Stimulated activated CD4-positive, alpha-beta T cell treated with anti-CD3 and anti-CD28 coated beads, Interleukin-4, amount 100 ng/mL, for 4 hours (primary cell): ENCODE results near the gene ELANE.

Source experiments
- DNase-seq, 2 experiments: peaks; one replicate each; pipeline ENCODE4 v3.0.0-alpha.2; 2020

Gene ELANE

GRCh38 chr19:852136-853013 lies at the start of gene ELANE:
Gene ELANE, plus strand, starts transcription at chr19:852303. Its CDS starts 26 bp downstream, at chr19:852329.
- DNase-seq, result no peak

GRCh38 chr19:802498-803098 lies 49.5 kb upstream of the ELANE start:
- DNase-seq, result no peak

- no peak for DNase-seq
Observed at GRCh38 chr19:803099-803561, 49.0 kb upstream of the ELANE start.

- DNase-seq, result no peak
Observed at GRCh38 chr19:803686-804418, 48.3 kb upstream of the ELANE start.

GRCh38 chr19:804419-805165 lies 47.5 kb upstream of the ELANE start:
- no peak for DNase-seq

- DNase-seq, result no peak
Observed at GRCh38 chr19:805166-805551, 46.9 kb upstream of the ELANE start.

- DNase-seq, result no peak
Observed at GRCh38 chr19:805600-806550, 46.2 kb upstream of the ELANE start.

- no peak for DNase-seq
Observed at GRCh38 chr19:806815-807421, 45.2 kb upstream of the ELANE start.

GRCh38 chr19:807627-808422 lies 44.3 kb upstream of the ELANE start:
- no peak for DNase-seq

GRCh38 chr19:808423-808775 lies 43.7 kb upstream of the ELANE start:
- no peak for DNase-seq

- DNase-seq, result no peak
Observed at GRCh38 chr19:810077-810855, 41.8 kb upstream of the ELANE start.

GRCh38 chr19:810883-811489 lies 41.1 kb upstream of the ELANE start:
- DNase-seq, result no peak

GRCh38 chr19:811506-812048 lies 40.5 kb upstream of the ELANE start:
- DNase-seq, result no peak

- no peak for DNase-seq
Observed at GRCh38 chr19:812049-812746, 39.9 kb upstream of the ELANE start.

GRCh38 chr19:812747-813218 lies 39.3 kb upstream of the ELANE start:
- no peak for DNase-seq

GRCh38 chr19:813219-814151 lies 38.6 kb upstream of the ELANE start:
- DNase-seq, result no peak
